Stimulated activated CD8-positive, alpha-beta memory T cell treated with anti-CD3 and anti-CD28 coated beads, Interleukin-15, amount 100 ng/mL, for 4 hours (primary cell): ENCODE data around the gene NOL4L.
A peak's percentile ranks its signal among the peaks of the same experiment; 100 is the strongest.

ENCODE experiments used
- DNase-seq, 2 donors: peaks; one replicate each; pipeline ENCODE4 v3.0.0-alpha.2; 2020; ENCODE audit warnings: low read depth in 2 of 2

Gene NOL4L

GRCh38 chr20:32576560-32576959 is 8.6 kb downstream of the NOL4L start:
- DNase-seq = no peak

GRCh38 chr20:32575805-32576204 is 9.3 kb downstream of the NOL4L start:
- no peak for DNase-seq

GRCh38 chr20:32575227-32575581 is 9.9 kb downstream of the NOL4L start:
- no peak for DNase-seq

- no peak for DNase-seq
Measured at GRCh38 chr20:32574296-32575226, 10.6 kb downstream of the NOL4L start.

- no peak for DNase-seq
Measured at GRCh38 chr20:32573167-32573851, 11.8 kb downstream of the NOL4L start.

GRCh38 chr20:32572271-32572968 is 12.7 kb downstream of the NOL4L start:
- DNase-seq = no peak

- no peak for DNase-seq
Measured at GRCh38 chr20:32571566-32571965, 13.6 kb downstream of the NOL4L start.

GRCh38 chr20:32570401-32571190 is 14.5 kb downstream of the NOL4L start:
- DNase-seq = no peak

- DNase-seq = peak in 1 of 2 donors; percentile 19
Measured at GRCh38 chr20:32569380-32570305, 15.5 kb downstream of the NOL4L start.

GRCh38 chr20:32569018-32569379 is 16.1 kb downstream of the NOL4L start:
- DNase-seq = no peak

- DNase-seq = no peak
Measured at GRCh38 chr20:32567384-32568178, 17.6 kb downstream of the NOL4L start.

- no peak for DNase-seq
Measured at GRCh38 chr20:32566379-32567374, 18.5 kb downstream of the NOL4L start.

- no peak for DNase-seq
Measured at GRCh38 chr20:32565735-32566032, 19.4 kb downstream of the NOL4L start.

GRCh38 chr20:32564921-32565734 is 20.0 kb downstream of the NOL4L start:
- DNase-seq = no peak

- DNase-seq = no peak
Measured at GRCh38 chr20:32564440-32564839, 20.7 kb downstream of the NOL4L start.

- no peak for DNase-seq
Measured at GRCh38 chr20:32563311-32564272, 21.5 kb downstream of the NOL4L start.

- no peak for DNase-seq
Measured at GRCh38 chr20:32562495-32562911, 22.6 kb downstream of the NOL4L start.
